GM10847 (cell line): ENCODE results near the gene CHST8.

Experiments
- POLR2A ChIP-seq: IDR thresholded peaks from 2 replicates; pipeline ENCODE4 v1.6.1; 2011; ENCODE audit not compliant: insufficient read length; ENCODE audit errors: extremely low read depth

Gene CHST8

GRCh38 chr19:33740811-33741396 lies 119.2 kb downstream of the CHST8 start:
- no peak for TF ChIP-seq POLR2A

- no peak for TF ChIP-seq POLR2A
Measured at GRCh38 chr19:33745297-33745696, 123.5 kb downstream of the CHST8 start.

GRCh38 chr19:33746159-33746558 lies 124.4 kb downstream of the CHST8 start:
- no peak for TF ChIP-seq POLR2A

GRCh38 chr19:33747273-33747672 lies 125.5 kb downstream of the CHST8 start:
- no peak for TF ChIP-seq POLR2A

- no peak for TF ChIP-seq POLR2A
Measured at GRCh38 chr19:33748231-33748630, 126.5 kb downstream of the CHST8 start.

- TF ChIP-seq POLR2A: no peak
Measured at GRCh38 chr19:33749016-33749415, 127.3 kb downstream of the CHST8 start.

- no peak for TF ChIP-seq POLR2A
Measured at GRCh38 chr19:33749619-33750175, 127.9 kb downstream of the CHST8 start.

- no peak for TF ChIP-seq POLR2A
Measured at GRCh38 chr19:33750587-33751435, 129.1 kb downstream of the CHST8 start.

- TF ChIP-seq POLR2A: no peak
Measured at GRCh38 chr19:33751436-33751770, 129.7 kb downstream of the CHST8 start.

GRCh38 chr19:33752018-33752800 lies 130.5 kb downstream of the CHST8 start:
- TF ChIP-seq POLR2A: no peak

- TF ChIP-seq POLR2A: no peak
Measured at GRCh38 chr19:33752945-33753344, 131.2 kb downstream of the CHST8 start.

GRCh38 chr19:33754361-33754760 lies 132.6 kb downstream of the CHST8 start:
- no peak for TF ChIP-seq POLR2A

GRCh38 chr19:33755099-33756035 lies 133.6 kb downstream of the CHST8 start:
- TF ChIP-seq POLR2A: no peak

- TF ChIP-seq POLR2A: no peak
Measured at GRCh38 chr19:33756177-33756576, 134.4 kb downstream of the CHST8 start.
